Head of caudate nucleus (tissue), 42 donors: Measurements from ENCODE around the gene ALOX12B.
"Not testable (repeated sequence)": the region's sequence is repeated elsewhere in the genome, so short reads cannot be mapped to it uniquely, and the experiment has no call there.

Experiments used
- DNase-seq, 42 donors: peaks; one replicate each; pipeline versions ENCODE4 v3.0.0 to v3.0.0-alpha.2; 2020 to 2021; ENCODE audit warnings: mixed read lengths in 7 of 42
- intact Hi-C: fragments of 100-400 bp; cut with DNase I; formaldehyde crosslinking; loops from one replicate; pipeline ENCODE4 v1.15.0; 2022

Gene ALOX12B

GRCh38 chr17:8031261-8031661 is 56.3 kb downstream of the ALOX12B start:
- intact Hi-C loops: no loop called here

GRCh38 chr17:8029121-8029520 is 58.4 kb downstream of the ALOX12B start:
- no peak for DNase-seq
- intact Hi-C loops: no loop called here

More at GRCh38 chr17:8031261-8031661, 56.3 kb downstream of the ALOX12B start:
- no peak for DNase-seq

- intact Hi-C loops: no loop called here
- no peak for DNase-seq
Observed at GRCh38 chr17:8025176-8025911, 62.2 kb downstream of the ALOX12B start.

- intact Hi-C loops, DNase-seq: not testable (repeated sequence)
Observed at GRCh38 chr17:8024161-8024560, 63.4 kb downstream of the ALOX12B start.
